Lung (tissue), 10 donors: ENCODE results near the gene MBD3L2B. TPM values are rescaled to one million over a fixed set of nuclear protein-coding genes. Genes with fewer than 3 reads are reported as not detected.
"Not testable (repeated sequence)": the region's sequence is repeated elsewhere in the genome, so short reads cannot be mapped to it uniquely, and the experiment has no call there.

Experiments
- ATAC-seq: fragments of 200-7000 bp; cut with Tn5 transposase; one replicate; pipeline ENCODE4 v1.9.1; 2020; ENCODE audit warnings: moderate number of reproducible peaks; ENCODE audit not compliant: insufficient read depth, low FRiP score
- DNase-seq, 3 donors: peaks; one replicate each; pipeline ENCODE4 v3.0.0-alpha.2; 2013 to 2017
- H3K27ac ChIP-seq, 2 donors: one replicate each; pipeline ENCODE4 v1.5.1; 2013; ENCODE audit warnings: mild to moderate bottlenecking in 2 of 2, moderate library complexity in 2 of 2, control low read depth in 1 of 2, inconsistent platforms in 1 of 2, low read depth in 1 of 2, low read length in 1 of 2
- H3K27me3 ChIP-seq, 3 donors: one replicate each; pipeline ENCODE4 v1.5.1; 2013; ENCODE audit warnings: low read length in 2 of 3; ENCODE audit not compliant: control insufficient read depth in 3 of 3, insufficient read depth in 3 of 3
- H3K36me3 ChIP-seq, 4 donors: one replicate each; pipeline ENCODE4 v1.5.1; 2013; ENCODE audit warnings: low read length in 4 of 4, mild to moderate bottlenecking in 1 of 4, moderate library complexity in 1 of 4; ENCODE audit not compliant: control insufficient read depth in 4 of 4, insufficient read depth in 4 of 4
- H3K4me1 ChIP-seq, 5 donors: one replicate each; pipeline ENCODE4 v1.5.1; 2013; ENCODE audit warnings: low read length in 5 of 5, mild to moderate bottlenecking in 2 of 5, moderate library complexity in 1 of 5; ENCODE audit not compliant: control insufficient read depth in 5 of 5, insufficient read depth in 5 of 5
- H3K4me3 ChIP-seq: one replicate; pipeline ENCODE4 v1.5.1; 2013; ENCODE audit warnings: mild to moderate bottlenecking, control low read depth, moderate library complexity
- H3K9ac ChIP-seq, 2 donors: one replicate each; pipeline ENCODE4 v1.5.1; 2013; ENCODE audit warnings: low read length in 2 of 2, control low read depth in 1 of 2; ENCODE audit not compliant: insufficient read depth in 1 of 2
- H3K9me3 ChIP-seq, 4 donors: one replicate each; pipeline ENCODE4 v1.5.1; 2013; ENCODE audit warnings: low read length in 3 of 4, mild to moderate bottlenecking in 1 of 4, moderate library complexity in 1 of 4; ENCODE audit not compliant: control insufficient read depth in 4 of 4, insufficient read depth in 3 of 4
- WGBS, 2 donors: extraction: QIAGEN DNeasy Blood & Tissue Kit; methylation state at CpG; one replicate each; pipeline ENCODE4 v1.1.7; 2013; 5-methylcytosine and 5-hydroxymethylcytosine counted together
- polyA plus RNA-seq, 2 donors: library from polyadenylated mRNA; stranded (reverse); fragments of 200-250 nt; gene quantifications; one replicate each; pipeline ENCODE4 v1.2.1, GENCODE V29; 2013
- total RNA-seq, 2 donors: library from RNA; depleted of rRNA in 1 of 2; stranded (reverse); fragments of >200 nt in 1 of 2; gene quantifications; one replicate each; pipeline ENCODE4 v1.2.1, GENCODE V29; 2014 to 2021
- donor health status: Bipolar disorder and iron deficiency.
- donor health status: healthy.
- donor health status: DM: yes; HTN: yes; CAD: no.

The MBD3L2B gene
- total and polyA plus RNA-seq, 4 donors = not detected

GRCh38 chr19:7056371-7056770, 35.1 kb upstream of the MBD3L2B start:
- not testable (repeated sequence) for H3K4me1 ChIP-seq, ATAC-seq, H3K27ac ChIP-seq, H3K9ac ChIP-seq, DNase-seq, H3K9me3 ChIP-seq, H3K4me3 ChIP-seq, H3K36me3 ChIP-seq, H3K27me3 ChIP-seq
- 60 to 86% methylated on average over 1 to 8 of the region's 16 CpGs for WGBS, 2 donors

- H3K36me3 ChIP-seq, H3K9ac ChIP-seq, H3K27me3 ChIP-seq, ATAC-seq, DNase-seq, H3K4me1 ChIP-seq, H3K9me3 ChIP-seq, H3K27ac ChIP-seq, H3K4me3 ChIP-seq: not testable (repeated sequence)
- WGBS, 2 donors = 92 to 93% methylated on average over 12 of the region's 14 CpGs
Observed at GRCh38 chr19:7055679-7056078, 34.4 kb upstream of the MBD3L2B start.

GRCh38 chr19:7054635-7055368, 33.6 kb upstream of the MBD3L2B start:
- not testable (repeated sequence) for H3K27me3 ChIP-seq, H3K9ac ChIP-seq, H3K9me3 ChIP-seq, H3K4me1 ChIP-seq, ATAC-seq, DNase-seq, H3K36me3 ChIP-seq, H3K4me3 ChIP-seq, H3K27ac ChIP-seq
- WGBS, 2 donors = 94 to 96% methylated on average over 8 to 12 of the region's 14 CpGs

- DNase-seq, H3K36me3 ChIP-seq, H3K4me1 ChIP-seq, H3K9me3 ChIP-seq, H3K9ac ChIP-seq, H3K4me3 ChIP-seq, H3K27ac ChIP-seq, H3K27me3 ChIP-seq, ATAC-seq: not testable (repeated sequence)
- WGBS, 2 donors = 86 to 88% methylated on average over 7 of the region's 7 CpGs
Observed at GRCh38 chr19:7052896-7053295, 31.7 kb upstream of the MBD3L2B start.

- H3K36me3 ChIP-seq, H3K27me3 ChIP-seq, H3K4me1 ChIP-seq, H3K4me3 ChIP-seq, DNase-seq, H3K27ac ChIP-seq, H3K9ac ChIP-seq, H3K9me3 ChIP-seq, ATAC-seq: not testable (repeated sequence)
- 83 to 96% methylated on average over 2 of the region's 5 CpGs for WGBS, 2 donors
Observed at GRCh38 chr19:7051421-7051820, 30.2 kb upstream of the MBD3L2B start.

- not testable (repeated sequence) for H3K9me3 ChIP-seq, DNase-seq, H3K9ac ChIP-seq, H3K27me3 ChIP-seq, H3K4me1 ChIP-seq, H3K36me3 ChIP-seq, H3K27ac ChIP-seq, H3K4me3 ChIP-seq, ATAC-seq
- WGBS, 2 donors = no CpG with 5 or more reads among the region's 7 CpGs
Observed at GRCh38 chr19:7049021-7049420, 27.8 kb upstream of the MBD3L2B start, which contains the start of gene MBD3L2. Gene MBD3L2 (plus strand): TSS chr19:7049321. CDS start chr19:7049374, 53 bp downstream.

- ATAC-seq, H3K9me3 ChIP-seq: not testable (repeated sequence)
Observed at GRCh38 chr19:7041563-7041962, 20.3 kb upstream of the MBD3L2B start.

GRCh38 chr19:7040079-7040478, 18.8 kb upstream of the MBD3L2B start, which contains the start of gene MBD3L4:
Gene MBD3L4 (minus strand): TSS chr19:7040179. CDS start chr19:7040144, 35 bp downstream.
- not testable (repeated sequence) for H3K9ac ChIP-seq, H3K27me3 ChIP-seq, H3K9me3 ChIP-seq, H3K4me1 ChIP-seq, H3K36me3 ChIP-seq, H3K4me3 ChIP-seq, DNase-seq, H3K27ac ChIP-seq, ATAC-seq
- WGBS, 2 donors = no CpG with 5 or more reads among the region's 9 CpGs

More at GRCh38 chr19:7041563-7041962, 20.3 kb upstream of the MBD3L2B start:
- not testable (repeated sequence) for H3K36me3 ChIP-seq, H3K4me3 ChIP-seq, H3K9ac ChIP-seq, H3K27ac ChIP-seq, H3K4me1 ChIP-seq, DNase-seq, H3K27me3 ChIP-seq
- no CpG with 5 or more reads among the region's 2 CpGs for whole genome bisulfite sequencing, 2 donors
